Measurements from ENCODE around the gene CAPN8.

The CAPN8 gene

DNA sequence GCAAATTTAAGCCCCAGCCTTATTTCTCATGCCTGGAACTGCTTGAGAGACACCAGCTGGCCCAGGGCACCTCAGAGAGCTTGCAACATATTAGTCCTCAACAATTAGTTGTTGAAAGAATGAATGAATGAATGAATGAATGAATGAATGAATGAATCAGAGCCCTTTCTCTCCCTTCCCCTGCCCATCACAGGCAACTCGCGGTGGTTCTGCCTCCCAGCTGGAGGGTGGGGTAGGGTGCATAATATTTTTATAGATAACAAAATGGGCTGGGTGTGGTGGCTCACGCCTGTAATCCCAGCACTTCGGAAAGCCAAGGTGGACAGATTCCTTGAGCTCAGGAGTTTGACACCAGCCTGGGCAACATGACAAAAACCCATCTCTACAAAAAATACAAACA lies 162.2 kb downstream of the CAPN8 start:
- no peaks in the 10 kb centered on the region for H3K9me3 ChIP-seq (replicated peaks in 1 of 11)
- H4K20me1 ChIP-seq = no peaks in the 10 kb centered on the region
- H3K36me3 ChIP-seq = no peaks in the 10 kb centered on the region
- H3K4me2 ChIP-seq = no peak overlapping the region
- H3K4me3 ChIP-seq = no peak overlapping the region
- peaks cover 0 to 8% (median 4%) of the 10 kb centered on the region in 10 experiments; a peak in 7 of 20 replicates for H3K4me1 ChIP-seq
- H3K27ac ChIP-seq = no peak overlapping the region
- TF ChIP-seq Cebpa-rat (IDR thresholded peaks at IDR 0.05) = no peak
- H3K9ac ChIP-seq = no peak overlapping the region
- H3K27me3 ChIP-seq = no peaks in the 10 kb centered on the region

DNA sequence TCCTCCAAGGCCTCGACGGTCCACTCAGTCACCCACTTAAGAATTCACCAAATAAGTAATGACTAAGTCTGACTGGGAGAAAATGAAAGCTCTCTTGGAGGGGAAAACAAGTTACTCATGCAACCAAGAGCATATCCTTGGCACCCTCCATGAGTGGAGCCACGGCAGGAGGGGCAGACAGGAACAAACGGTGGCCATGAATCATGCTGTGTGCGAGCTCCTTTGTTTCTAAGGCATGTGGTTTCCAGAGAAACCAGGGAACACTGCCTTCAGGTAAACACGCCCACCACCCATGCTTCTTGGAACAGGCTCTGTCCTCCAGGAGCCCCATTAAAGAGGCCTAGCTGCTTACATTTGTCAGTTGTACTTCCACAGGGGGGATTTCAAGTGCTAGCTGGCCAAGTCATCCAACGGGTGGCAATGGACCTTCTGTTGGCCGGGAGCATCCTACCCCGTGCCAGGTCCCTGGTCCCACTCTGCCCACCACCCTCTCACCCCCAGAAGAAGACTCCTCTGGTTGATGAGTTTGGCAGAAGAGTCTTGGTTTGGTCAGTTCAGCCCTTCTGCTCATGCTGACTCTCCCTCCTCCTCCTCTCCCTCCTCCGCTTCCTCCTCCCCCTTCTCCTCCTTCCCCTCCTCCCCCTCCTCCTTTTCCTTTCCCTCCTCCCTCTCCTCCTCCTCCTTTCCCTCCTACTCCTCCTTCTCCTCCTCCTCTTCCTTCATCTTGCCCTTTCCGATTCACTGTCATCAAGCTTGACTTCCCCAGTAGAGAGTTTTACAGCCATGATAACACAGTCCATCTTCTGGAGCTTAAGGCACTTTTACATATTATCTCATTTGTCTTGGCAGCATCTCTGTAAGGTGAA lies 164.7 kb downstream of the CAPN8 start:
- Histone ChIP-seq H3K27ac (no peak overlapping the region), H3K36me3 (no peaks in the 10 kb centered on the region), H3K4me2 (no peak overlapping the region)

DNA sequence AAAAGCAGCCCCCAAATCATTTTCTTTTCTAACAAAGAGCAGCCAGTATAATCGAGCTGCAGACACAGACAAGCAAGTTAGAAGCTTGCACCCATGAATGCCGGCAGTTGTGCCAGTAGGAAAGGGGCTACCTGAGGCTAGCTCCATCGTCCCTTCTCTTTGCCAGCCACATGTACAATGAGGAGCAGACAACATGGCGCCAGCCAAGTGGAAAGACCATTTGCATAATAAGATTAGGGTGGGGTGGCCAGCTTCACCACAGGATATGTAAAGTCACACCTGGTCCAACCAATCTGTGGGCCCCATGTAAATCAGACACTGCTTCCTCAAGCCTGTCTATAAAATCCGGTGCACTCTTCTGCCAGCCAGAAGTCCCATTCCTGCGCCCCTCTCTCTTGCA lies 168.6 kb downstream of the CAPN8 start:
- H3K4me2 ChIP-seq = no peak overlapping the region
- no peaks in the 10 kb centered on the region for H3K27me3 ChIP-seq
- no peak for TF ChIP-seq Cebpa-rat (IDR thresholded peaks at IDR 0.05)
- no peaks in the 10 kb centered on the region for H4K20me1 ChIP-seq
- no peak overlapping the region for H3K9ac ChIP-seq
- no peak overlapping the region for H3K4me3 ChIP-seq
- H3K36me3 ChIP-seq = no peaks in the 10 kb centered on the region
- no peaks in the 10 kb centered on the region; a peak in 3 of 22 replicates for H3K9me3 ChIP-seq (replicated peaks in 1 of 11)
- no peaks in the 10 kb centered on the region for H3K4me1 ChIP-seq
- H3K27ac ChIP-seq = no peak overlapping the region

More for the DNA sequence above, 164.7 kb downstream of the CAPN8 start:
- peaks cover 0 to 8% (median 4%) of the 10 kb centered on the region in 10 experiments; a peak in 7 of 20 replicates for H3K4me1 ChIP-seq
- H3K4me3 ChIP-seq = no peak overlapping the region
- no peak overlapping the region for H3K9ac ChIP-seq
- no peak for TF ChIP-seq Cebpa-rat (IDR thresholded peaks at IDR 0.05)
- no peaks in the 10 kb centered on the region for H3K27me3 ChIP-seq
- H3K9me3 ChIP-seq (replicated peaks in 1 of 11) = no peaks in the 10 kb centered on the region; a peak in 3 of 22 replicates
- no peaks in the 10 kb centered on the region for H4K20me1 ChIP-seq

DNA sequence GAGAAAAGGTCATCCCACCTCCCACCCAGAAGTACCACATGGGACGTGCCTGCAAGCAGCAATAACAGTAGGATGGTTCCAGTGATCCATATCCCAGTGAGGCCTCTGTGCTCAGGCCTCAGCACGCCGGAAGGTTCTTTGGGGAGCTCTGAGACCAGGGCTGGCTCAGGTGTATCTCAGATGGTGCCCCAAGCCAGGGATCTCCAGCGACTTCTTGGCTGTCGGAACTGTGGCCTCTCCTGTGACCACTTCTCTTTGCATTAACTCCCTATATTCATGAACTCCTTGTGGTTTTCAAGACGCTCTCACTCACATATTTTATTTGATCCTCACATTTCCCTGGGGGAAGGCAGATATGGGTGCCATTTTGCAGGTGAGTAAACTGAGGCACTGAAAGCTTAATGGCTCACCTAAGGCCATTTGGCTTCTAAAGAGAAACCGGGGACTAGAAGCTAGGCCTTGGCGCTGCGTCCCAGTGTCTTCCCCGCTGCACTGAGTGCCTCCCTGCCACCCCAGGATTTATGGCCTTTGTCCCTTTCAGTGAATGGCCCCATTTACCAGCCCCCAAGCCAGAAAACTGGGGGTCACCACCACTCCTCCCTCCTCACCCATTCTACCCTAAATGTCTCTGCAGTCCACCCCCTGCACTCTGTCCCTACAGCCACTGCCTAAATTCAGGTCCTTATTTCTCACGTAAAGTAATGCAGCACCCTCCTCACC lies 170.4 kb downstream of the CAPN8 start:
- Histone ChIP-seq H4K20me1 (no peaks in the 10 kb centered on the region), H3K27me3 (no peaks in the 10 kb centered on the region), H3K27ac (no peak overlapping the region), H3K36me3 (no peaks in the 10 kb centered on the region), H3K4me1 (no peaks in the 10 kb centered on the region), H3K4me3 (no peak overlapping the region), H3K4me2 (no peak overlapping the region), H3K9me3 (replicated peaks in 1 of 11) (no peaks in the 10 kb centered on the region; a peak in 3 of 22 replicates), H3K9ac (no peak overlapping the region)
- TF ChIP-seq Cebpa-rat (IDR thresholded peaks at IDR 0.05) = no peak

DNA sequence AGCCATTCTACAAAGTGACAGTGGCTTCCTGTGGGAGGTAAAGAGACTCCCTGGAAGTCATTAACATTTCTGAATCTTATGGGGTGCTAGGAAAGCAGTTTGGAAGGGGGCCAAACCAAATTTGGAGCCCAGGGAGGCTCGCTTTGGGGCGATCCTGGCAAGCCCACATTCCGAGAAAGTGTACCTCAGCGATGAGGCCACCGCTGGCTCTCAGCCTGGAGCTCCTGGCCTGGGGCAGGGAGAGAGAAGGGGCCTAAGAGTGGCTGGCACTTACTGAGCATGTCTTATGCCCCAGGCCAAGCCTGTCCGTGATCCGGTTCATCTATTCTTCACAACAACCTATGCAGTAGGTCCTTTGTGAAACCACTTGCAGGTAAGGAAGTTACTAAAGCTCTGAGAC lies 173.5 kb downstream of the CAPN8 start:
- no peaks in the 10 kb centered on the region for H3K36me3 ChIP-seq
- no peaks in the 10 kb centered on the region for H4K20me1 ChIP-seq
- H3K27ac ChIP-seq = no peak overlapping the region
- no peak overlapping the region for H3K4me3 ChIP-seq
- H3K27me3 ChIP-seq = no peaks in the 10 kb centered on the region
- H3K9me3 ChIP-seq (replicated peaks in 1 of 11) = no peaks in the 10 kb centered on the region; a peak in 3 of 22 replicates
- no peak overlapping the region for H3K4me2 ChIP-seq
- no peaks in the 10 kb centered on the region for H3K4me1 ChIP-seq
- no peak overlapping the region for H3K9ac ChIP-seq
- TF ChIP-seq Cebpa-rat (IDR thresholded peaks at IDR 0.05) = no peak

All from BLaER1 treated with 17β-estradiol and CSF1 and Interleukin-3, amounts not matched to agents 10 nM and 100 nM (cell line).